GM11168 (cell line): ENCODE data around the gene CBL.
"Not testable (repeated sequence)": the region's sequence is repeated elsewhere in the genome, so short reads cannot be mapped to it uniquely, and the experiment has no call there.

ENCODE experiments used
- in situ Hi-C: fragments of 300-500 bp; cut with MboI; formaldehyde crosslinking; loops from one replicate; pipeline ENCODE4 v1.12.0; 2022; ENCODE audit warnings: low sequenced_read_pairs; ENCODE audit not compliant: unreplicated experiment

Gene CBL

DNA sequence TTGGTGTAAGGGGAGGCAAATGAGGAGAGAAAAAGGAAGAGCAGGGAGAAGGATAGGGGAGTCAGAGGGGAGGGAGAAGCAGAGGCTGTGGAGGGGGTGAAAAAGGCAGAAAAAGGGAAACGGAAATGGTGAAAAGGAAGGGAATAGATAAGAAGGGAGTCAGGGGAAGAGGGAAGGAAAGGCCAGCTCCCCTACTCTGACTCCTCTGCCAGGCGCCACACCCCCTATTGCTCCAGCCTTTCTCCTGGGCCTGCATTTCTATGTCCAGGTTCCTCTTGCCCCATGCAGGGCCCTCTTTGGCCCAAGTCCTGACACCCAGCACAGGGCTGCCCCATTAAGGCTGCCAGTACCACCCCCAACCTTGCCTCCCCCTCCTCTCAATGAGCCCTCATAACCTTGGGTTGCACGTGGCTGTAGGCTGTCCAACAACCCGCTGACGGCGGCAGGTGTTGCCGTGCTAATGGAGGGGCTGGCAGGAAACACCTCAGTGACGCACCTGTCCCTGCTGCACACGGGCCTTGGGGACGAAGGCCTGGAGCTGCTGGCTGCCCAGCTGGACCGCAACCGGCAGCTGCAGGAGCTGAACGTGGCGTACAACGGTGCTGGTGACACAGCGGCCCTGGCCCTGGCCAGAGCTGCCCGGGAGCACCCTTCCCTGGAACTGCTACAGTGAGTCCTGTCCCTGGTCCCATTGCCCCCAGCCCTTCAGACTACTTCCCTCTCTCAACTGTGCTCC, 24.3 kb upstream of the CBL start:
- in situ Hi-C loops: no loop called here

DNA sequence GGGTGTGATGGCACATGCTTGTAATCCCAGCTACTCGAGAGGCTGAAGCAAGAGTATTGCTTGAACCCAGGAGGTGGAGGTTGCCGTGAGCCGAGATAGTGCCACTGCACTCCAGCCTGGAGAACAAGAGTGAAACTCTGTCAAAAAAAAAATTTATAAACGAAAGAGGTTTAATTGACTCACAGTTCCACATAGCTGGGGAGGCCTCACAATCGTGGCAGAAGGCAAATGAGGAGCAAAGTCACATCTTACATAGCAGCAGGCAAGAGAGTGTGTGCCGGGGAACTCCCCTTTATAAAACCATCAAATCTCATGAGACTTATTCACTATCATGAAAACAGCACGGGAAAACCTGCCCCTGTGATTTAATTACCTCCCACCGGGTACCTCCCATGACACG, 21.7 kb upstream of the CBL start:
- in situ Hi-C loops: not testable (repeated sequence)

DNA sequence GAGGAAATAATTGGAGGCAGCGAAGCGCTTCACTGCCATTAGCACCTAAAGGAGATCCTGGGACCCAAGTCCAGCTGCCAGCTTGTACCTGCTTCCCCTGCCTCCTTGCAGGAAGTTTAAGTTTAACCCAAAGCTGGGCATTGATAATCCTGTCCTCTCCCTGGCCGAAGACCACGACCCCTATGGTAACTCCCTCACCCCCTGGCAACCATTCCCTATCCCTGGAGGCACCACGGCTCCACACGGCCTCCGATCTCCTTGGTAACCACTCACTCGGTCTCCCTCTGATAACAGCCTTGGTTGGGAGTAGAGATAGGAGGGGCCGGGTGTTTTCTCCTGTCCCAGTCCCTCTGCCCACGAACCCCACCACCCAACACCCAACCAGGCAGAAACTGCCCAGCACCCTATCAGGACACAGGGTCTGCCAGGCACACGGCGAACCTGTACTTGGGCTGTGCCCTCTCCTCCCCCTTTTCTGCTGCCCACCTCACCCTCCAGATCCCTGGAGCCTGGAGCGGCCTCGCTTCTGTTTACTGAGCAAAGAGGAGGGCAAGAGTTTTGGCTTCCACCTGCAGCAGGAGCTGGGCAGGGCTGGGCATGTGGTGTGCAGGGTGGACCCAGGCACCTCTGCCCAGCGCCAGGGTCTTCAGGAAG, 20.0 kb upstream of the CBL start:
- in situ Hi-C loops: no loop called here

DNA sequence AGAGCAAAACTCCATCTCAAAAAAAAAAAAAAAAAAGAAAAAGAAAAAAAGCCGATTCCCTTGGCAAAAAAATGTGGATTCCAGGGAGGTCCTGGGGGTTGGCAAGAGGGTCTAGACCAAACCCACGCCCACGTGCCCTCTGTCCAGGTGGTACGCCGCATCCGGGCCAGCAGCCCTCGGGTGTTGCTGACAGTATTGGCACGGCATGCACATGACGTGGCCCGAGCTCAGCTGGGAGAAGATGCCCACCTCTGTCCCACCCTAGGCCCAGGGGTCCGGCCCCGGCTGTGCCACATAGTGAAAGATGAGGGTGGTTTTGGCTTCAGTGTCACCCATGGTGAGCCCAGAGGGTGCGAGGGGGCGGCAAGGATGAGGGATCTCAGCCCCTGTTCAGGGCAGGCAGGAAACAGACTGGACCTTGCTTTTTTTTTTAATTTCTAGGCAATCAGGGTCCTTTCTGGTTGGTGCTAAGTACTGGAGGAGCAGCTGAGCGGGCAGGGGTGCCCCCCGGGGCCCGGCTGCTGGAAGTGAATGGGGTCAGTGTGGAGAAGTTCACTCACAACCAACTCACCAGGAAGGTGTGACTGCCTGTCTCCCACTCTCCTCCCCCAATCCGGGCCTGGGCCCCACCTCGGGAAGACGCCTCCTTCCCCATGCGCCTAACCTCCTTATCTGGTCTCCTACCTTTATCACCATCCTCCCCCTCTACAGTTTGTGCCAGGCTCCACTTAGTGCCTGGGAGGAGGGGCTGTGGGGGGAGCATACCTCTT, 18.8 kb upstream of the CBL start:
- in situ Hi-C loops: no loop called here

DNA sequence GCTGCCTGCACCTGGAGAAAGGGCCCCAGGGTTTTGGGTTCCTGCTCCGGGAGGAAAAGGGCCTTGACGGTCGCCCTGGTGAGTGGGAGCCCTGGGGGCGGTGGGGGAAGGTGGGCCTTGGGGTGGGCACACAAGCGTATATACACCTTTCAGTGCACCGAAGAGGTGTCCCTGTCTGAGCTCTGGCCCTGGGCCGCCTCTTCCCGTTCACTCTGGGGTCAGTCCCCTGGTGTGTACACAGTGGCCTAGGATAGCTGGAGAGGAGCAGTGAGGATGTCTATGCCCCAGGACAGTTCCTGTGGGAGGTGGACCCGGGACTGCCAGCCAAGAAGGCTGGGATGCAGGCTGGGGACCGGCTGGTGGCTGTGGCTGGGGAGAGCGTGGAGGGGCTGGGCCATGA, 18.1 kb upstream of the CBL start:
- in situ Hi-C loops: no loop called here

DNA sequence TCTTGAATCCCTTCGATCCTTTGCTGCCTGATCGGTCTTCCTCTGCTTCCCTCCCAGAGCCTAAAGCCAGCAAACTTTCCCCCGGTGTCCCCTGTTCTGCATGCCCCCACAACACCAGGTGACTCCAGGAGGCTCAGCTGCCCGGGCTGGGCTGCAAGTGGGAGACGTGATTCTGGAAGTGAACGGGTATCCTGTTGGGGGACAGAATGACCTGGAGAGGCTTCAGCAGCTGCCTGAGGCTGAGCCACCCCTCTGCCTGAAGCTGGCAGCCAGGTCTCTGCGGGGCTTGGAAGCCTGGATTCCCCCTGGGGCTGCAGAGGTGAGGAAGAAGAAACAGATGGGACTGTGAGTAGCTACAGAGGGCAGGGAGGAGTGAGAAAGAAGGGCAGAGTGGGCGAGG, 17.3 kb upstream of the CBL start:
- in situ Hi-C loops: no loop called here

DNA sequence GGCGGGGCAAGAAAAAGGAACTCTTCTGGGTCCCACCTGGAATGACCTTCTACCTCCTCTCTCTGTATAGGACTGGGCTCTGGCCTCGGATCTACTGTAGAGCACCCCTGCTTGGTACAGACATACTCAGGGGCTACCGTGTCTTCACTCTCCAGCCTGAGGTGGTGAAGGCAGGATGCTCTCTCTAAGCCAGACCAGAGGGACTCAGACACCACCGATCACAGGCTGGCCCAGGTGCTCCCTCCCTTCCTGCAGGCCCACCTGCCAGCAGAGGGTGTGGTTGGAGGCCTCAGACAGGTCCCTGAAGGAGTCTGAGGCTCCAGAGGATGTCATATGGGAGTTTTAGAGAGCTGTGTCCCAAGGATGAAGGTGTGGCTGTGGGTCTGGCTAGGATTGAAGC, 16.7 kb upstream of the CBL start:
- in situ Hi-C loops: no loop called here

DNA sequence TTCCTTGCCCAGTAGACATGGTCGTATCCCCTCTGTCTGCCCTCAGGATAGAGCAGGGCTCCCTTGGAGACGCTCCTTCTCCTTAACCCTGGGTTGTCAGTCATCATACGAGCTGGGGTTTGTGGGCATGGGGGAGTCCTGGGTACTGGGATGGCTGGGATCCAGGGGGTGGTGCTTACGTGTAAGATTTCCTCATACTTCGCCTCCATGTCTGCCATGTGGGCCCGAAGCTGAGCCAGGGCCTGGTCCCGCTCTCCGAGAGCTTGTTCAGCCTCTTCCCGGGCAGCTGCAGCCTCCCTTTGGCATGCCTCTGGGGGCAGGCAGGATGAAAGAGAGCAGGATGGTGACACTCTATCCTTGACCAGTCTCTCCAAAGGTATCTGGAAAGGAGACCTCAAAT, 15.6 kb upstream of the CBL start:
- in situ Hi-C loops: no loop called here

DNA sequence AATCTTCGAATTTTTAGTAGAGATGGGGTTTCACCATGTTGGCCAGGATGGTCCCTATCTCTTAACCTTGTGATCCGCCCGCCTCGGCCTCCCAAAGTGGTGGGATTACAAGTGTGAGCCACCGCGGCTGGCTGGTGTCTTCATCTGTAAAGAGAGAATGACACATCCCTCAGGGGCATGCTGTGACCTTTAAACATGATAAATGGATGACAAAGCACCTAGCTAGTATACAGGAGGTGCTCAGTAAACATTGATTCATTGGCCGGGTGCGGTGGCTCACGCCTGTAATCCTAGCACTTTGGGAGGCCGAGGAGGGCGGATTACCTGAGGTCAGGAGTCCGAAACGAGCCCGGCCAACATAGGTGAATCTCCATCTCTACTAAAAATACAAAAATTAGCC, 14.9 kb upstream of the CBL start:
- in situ Hi-C loops: not testable (repeated sequence)

DNA sequence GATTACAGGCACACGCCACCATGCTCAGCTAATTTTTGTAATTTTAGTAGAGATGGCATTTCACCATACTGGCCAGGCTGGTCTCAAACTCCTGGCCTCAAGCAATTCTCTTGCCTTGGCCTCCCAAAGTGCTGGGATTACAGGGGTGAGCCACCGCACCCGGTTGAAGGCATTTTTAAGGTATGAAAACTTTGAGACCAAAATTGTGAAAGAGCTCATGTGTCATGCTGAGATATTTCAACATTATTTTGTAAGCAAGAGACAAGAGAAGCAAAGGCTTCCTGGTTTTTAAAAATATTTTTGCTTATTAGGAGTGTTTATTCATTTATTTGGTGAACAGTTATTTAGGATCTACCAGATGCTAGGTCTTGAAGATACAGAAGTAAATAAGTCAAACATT, 14.0 kb upstream of the CBL start:
- in situ Hi-C loops: no loop called here

DNA sequence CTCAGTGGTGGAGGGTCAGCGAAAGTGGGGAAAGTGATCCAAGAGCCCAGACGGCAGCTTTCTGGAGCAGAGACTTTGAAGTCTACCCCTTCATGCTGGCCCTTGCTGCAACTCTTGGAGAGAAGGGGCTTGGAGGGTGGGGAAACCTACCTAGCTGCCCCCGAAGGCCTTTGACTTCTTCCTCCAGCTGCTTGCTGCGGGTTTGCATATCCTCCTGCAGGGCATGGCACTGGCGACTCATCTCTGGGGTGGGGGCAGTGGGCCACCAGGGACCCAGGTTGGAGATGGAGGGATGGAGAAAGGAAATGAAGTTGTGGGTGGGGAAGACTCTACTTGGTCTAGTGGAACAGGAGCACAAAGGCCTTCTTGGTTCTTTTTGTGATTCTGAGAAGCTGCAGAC, 13.1 kb upstream of the CBL start:
- in situ Hi-C loops: no loop called here

DNA sequence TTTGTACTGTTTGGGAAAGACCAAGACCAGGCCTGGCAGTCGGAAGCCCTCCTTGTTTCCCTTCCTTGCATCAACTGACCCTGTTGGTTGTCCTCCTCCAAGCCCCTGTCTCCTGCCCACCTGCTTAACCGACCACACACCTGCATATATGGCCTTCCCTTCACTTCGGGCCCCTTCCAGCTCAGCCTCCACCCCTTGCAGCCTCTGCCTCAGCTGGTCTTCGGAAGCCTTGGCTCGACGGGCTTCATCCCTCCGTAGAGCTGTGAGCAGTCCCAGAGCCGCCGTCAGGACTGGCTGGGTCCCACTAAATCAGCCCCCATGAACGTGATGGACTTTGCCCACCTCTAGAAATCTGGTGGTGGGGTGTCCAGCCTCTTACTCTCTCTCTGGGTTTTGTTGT, 12.5 kb upstream of the CBL start:
- in situ Hi-C loops: no loop called here

DNA sequence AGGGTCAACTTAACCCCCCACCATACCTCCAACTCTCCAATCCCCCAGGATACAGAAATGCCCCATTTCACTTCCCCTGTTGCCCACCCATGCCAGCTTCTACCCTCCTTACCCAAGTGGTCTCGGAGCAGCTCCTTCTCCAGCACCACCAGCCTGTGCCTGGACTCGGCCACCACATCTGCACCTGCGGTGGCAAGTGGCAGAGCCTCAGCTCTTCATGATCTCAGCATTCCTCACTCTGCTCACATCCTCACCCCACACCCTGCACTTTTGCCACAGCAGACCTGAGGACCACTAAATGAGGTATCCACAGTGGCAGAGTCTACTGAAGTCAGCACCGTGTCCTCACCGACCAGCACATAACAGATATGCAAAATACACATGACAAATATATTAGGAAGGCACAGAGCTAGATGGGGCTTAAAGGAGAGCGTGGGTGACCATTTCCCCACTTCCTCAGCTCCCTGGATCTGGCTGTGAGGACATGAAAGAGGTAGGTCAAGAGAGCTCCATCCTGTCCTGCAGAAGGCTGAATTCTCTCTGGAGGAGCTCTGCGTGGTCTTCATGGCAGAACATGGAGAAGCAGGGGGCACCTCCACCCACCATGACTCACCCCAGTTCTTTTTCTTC, 11.2 kb upstream of the CBL start:
- in situ Hi-C loops: loop anchor here (5.0 kb wide), 1 partner anchor 82 kb away; no protein-coding TSS in a partner anchor

DNA sequence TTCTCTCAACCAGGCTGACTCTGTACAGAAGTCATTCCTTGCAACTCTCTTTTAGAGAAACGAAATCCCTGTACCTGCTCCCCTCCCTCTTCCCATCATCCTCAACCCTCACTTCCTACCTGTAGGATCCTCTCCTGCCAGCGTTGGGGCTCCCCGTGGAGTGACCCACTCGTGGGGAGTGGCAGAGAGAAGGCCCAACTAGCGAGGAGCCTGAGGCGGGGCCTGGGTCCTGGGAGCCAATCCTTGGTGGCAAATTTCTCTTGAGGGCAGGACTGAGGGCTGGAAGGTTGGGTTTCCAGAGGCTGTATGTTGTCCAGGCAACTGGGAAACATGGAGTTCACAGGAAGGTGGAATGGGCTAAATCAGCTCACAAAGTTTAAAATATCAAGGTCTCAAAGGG, 10.5 kb upstream of the CBL start:
- in situ Hi-C loops: loop anchor here (5.0 kb wide), 1 partner anchor 82 kb away; no protein-coding TSS in a partner anchor

DNA sequence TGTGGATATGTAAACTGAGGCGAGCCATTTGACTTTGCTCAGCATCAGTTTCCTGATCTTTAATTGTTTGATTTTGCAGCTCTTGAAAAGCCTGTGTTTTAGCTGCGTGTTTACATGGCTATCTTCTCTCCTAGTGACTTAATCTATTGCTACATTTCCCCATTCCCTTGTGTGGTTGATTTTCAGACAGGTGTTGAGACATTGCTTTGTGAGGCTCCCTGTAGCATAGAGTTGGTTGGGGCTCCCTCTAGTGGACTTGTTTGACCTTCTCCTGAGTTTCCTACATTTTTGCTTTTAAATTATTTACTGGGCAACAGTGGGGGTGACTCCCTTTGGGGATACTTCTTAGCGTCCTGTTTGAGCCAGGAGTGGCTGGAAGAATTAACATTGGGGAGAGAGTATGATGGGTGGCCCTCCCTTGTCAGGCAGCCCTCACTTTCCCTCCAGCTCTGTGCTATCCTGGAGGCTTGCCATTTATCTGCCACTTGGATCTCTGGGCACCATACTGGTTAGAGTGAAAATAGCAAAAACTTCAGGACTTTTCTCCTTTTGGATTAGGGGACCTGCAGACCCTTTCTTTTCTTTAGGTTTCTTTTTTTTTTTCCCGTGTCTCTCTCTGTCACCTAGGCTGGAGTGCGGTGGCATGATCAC, 9.2 kb upstream of the CBL start:
- in situ Hi-C loops: loop anchor here (5.0 kb wide), 1 partner anchor 80 kb away; no protein-coding TSS in a partner anchor

DNA sequence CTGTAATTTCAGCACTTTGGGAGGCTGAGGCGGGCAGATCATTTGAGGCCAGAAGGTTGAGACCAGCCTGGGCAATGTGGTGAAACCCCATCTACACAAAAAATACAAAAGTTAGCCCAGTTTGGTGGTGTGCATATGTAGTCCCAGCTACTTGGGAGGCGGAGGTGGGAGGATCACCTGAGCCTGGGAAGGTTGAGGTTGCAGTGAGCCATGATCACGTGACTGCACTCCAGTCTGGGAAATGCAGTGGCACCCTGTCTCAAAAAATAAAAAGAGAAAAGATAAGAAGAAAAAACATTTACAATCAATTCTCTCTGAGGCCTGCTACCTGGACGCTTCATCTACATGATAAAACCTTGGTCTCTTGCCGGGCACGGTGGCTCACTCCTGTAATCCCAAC, 7.2 kb upstream of the CBL start:
- in situ Hi-C loops: loop anchor here (5.0 kb wide), 1 partner anchor 78 kb away; no protein-coding TSS in a partner anchor

DNA sequence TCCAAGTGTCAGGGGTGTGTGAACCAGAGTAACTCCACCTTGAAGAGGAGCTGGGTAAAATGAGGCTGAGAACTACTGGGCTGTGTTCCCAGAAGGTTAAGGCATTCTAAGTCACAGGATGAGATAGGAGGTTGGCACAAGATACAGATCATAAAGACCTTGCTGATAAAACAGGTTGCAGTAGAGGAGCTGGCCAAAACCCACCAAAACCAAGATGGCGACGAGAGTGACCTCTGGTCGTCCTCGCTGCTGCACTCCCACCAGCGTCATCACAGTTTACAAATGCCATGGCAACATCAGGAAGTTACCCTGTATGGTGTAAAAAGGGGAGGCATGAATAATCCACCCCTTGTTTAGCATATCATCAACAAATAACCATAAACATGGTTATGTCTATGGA, 4.9 kb upstream of the CBL start:
- in situ Hi-C loops: not testable (repeated sequence)

DNA sequence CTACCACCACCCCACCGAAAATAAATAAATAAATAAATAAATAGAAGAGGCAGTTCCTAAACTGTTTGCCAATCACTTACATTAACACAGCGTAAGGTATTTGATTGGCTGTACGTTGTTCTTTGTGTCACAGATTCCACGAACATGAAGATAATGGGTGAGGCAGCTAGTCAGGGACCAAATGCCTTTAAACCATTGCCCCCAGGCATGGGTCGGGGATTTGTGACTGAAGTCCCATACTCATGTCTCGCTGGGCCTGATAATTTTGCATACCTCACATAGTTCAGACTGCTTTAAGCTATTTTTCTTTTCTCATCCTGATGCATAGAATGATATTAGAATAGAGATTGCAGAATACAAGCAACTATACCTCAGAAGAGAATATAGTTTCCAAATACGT, 3.6 kb upstream of the CBL start:
- in situ Hi-C loops: no loop called here

DNA sequence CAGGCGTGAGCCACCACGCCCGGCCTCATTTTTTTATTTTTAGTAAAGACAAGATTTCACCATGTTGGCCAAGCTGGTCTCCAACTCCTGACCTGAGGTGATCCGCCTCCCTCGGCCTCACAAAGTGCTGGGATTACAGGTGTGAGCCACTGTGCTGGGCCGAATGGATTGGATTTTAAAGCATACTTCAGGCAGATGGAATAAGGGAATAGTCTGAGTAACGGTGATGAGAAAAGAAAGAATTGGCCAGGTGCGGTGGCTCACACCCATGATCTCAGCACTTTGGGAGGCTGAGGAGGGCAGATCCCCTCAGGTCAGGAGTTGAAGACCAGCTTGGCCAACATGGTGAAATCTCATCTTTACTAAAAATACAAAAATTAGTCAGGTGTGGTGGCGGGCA, 2.1 kb upstream of the CBL start:
- in situ Hi-C loops: no loop called here

DNA sequence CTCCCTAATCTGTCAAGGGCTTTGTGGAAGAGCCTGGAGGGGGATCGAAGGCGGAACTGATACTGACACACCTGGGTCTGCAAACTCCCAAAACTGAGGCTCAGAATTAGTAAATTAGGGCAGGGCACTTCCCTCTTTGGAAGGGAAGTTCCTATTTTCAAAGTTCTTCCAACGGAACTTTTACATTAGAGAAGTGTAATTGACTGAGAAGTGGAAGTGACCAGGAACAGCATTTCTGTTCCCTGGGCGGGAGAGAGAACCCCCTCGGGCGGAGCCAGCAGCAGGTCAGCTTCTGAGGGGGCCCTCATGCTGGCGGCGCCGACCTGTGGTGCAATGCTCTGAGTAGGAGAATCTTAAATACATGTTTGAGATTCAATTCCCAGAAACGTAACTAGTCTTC, 1.1 kb upstream of the CBL start:
- in situ Hi-C loops: no loop called here
